Memory B cell (primary cell): ENCODE results near the gene SUSD3.
"Not testable (repeated sequence)": the region's sequence is repeated elsewhere in the genome, so short reads cannot be mapped to it uniquely, and the experiment has no call there.

ENCODE experiments used
- ATAC-seq: fragments of 150-1000 bp; cut with Tn5 transposase; 2 replicates; pipeline ENCODE4 v1.10.0; 2021; ENCODE audit warnings: low read depth, mild to moderate bottlenecking, moderate library complexity
- DNase-seq, 2 donors: peaks; one replicate each; pipeline ENCODE4 v3.0.0; 2022; ENCODE audit warnings: low spot score in 2 of 2
- H3K27ac Mint-ChIP-seq: one replicate; pipeline ENCODE4 v1.8.0; 2022; ENCODE audit warnings: mild to moderate bottlenecking, moderate library complexity, mixed read lengths
- H3K27me3 Mint-ChIP-seq: one replicate; pipeline ENCODE4 v1.8.0; 2022; ENCODE audit warnings: mixed read lengths
- H3K36me3 Mint-ChIP-seq: one replicate; pipeline ENCODE4 v1.8.0; 2022; ENCODE audit warnings: mild to moderate bottlenecking, mixed read lengths
- H3K4me1 Mint-ChIP-seq: one replicate; pipeline ENCODE4 v1.8.0; 2022; ENCODE audit warnings: mixed read lengths
- H3K4me3 Mint-ChIP-seq: one replicate; pipeline ENCODE4 v1.8.0; 2022; ENCODE audit warnings: mild to moderate bottlenecking, moderate library complexity, mixed read lengths
- H3K9me3 Mint-ChIP-seq: one replicate; pipeline ENCODE4 v1.8.0; 2022; ENCODE audit warnings: mixed read lengths

SUSD3 gene

DNA sequence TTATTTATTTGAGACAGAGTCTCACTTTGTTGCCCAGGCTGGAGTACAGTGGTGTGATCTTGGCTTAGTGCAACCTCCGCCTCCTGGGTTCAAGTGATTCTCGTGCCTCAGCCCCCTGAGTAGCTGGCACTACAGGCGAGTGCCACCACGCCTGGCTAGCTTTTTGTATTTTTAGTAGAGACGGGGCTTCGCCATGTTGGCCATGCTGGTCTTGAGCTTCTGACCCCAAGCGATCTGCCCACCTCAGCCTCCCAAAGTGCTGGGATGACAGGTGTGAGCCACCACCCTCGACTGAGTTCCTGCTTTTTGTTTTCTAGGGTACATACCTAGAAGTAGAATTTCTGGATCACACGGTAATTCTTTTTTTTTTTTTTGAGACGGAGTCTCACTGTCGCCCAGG is 42.6 kb downstream of the SUSD3 start:
- not testable (repeated sequence) for DNase-seq, H3K4me3 Mint-ChIP-seq, H3K27ac Mint-ChIP-seq, ATAC-seq, H3K9me3 Mint-ChIP-seq, H3K27me3 Mint-ChIP-seq
- Mint-ChIP-seq H3K4me1 (peaks cover 19% of the 10 kb centered on the region), H3K36me3 (peaks cover 16% of the 10 kb centered on the region)

DNA sequence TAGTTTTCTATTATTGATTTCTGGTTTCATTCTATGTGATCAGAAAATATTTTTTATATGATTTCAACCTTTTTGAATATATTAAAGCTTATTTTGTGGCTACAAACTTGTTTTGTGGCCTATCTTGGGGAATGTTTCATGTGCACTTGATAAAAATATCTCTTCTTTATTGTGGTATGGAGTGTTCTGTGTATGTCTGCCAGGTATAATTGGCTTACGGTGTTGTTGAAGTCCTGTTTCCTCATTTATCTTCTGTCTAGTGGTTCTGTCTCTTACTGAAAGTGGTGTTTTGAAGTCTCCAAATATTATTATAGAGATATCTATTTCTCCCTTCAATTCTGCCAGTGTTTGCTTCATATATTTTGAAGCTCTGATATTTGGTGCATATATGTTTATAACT is 47.1 kb downstream of the SUSD3 start:
- H3K4me3 Mint-ChIP-seq = peak overlapping the region; percentile 49
- no peak overlapping the region for H3K27ac Mint-ChIP-seq
- H3K36me3 Mint-ChIP-seq = peaks cover 21% of the 10 kb centered on the region
- peaks cover 3% of the 10 kb centered on the region for H3K9me3 Mint-ChIP-seq
- no peaks in the 10 kb centered on the region for H3K27me3 Mint-ChIP-seq
- ATAC-seq (no peak), DNase-seq (no peak)
- H3K4me1 Mint-ChIP-seq = peaks cover 10% of the 10 kb centered on the region

DNA sequence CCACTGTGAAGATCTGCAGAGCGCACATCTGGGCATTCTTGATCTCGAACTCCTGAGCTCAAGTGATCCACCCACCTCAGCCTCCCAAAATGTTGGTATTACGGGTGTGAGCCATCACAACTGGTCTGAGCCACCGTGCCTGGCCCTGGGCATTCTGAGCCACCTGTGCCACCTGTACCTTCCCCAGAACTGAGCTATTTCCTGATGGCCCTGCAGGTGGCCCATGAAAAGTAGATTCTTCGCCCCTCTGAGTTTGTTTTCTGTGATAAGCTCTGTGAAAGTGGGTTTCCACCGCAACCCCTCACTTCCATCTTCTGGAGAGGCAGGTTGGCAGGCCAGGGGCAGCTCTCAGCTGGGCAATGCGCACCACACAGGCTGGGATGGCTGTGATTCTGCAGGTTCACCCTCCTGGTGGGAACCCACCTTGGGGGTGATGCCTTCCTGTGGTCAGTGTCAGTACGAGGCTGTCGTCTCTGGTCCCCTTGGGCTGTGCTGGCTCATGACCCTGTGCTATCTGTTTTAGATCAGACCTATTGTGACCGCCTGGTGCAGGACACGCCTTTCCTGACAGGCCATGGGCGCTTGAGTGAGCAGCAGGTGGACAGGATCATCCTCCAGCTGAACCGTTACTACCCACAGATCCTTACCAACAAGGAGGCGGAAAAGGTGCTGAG is 48.8 kb downstream of the SUSD3 start:
- Mint-ChIP-seq H3K27me3 (no peaks in the 10 kb centered on the region), H3K36me3 (peaks cover 24% of the 10 kb centered on the region), H3K27ac (no peak overlapping the region), H3K4me1 (peaks cover 12% of the 10 kb centered on the region), H3K9me3 (peaks cover 3% of the 10 kb centered on the region), H3K4me3 (no peak overlapping the region)
- no peak for ATAC-seq
- no peak for DNase-seq

DNA sequence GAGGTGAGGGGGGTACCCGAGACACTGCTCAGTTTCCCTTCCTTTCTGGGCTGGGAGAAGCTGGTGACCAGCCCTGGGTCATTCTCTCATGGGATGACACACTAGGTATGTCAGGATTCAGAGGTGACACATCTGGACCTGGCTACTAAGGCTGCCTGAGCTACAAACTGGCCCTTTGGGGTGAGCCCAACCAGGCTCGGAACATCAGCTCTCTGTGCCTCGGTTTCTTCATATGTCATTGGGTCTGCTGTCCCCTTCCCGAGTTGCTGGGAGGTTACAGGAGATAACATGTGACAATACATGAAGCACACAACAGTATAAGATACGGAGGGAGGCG is 49.3 kb downstream of the SUSD3 start:
- ATAC-seq (no peak), DNase-seq (no peak)
- Mint-ChIP-seq H3K9me3 (peaks cover 3% of the 10 kb centered on the region), H3K27ac (no peak overlapping the region), H3K4me3 (no peak overlapping the region), H3K36me3 (peaks cover 24% of the 10 kb centered on the region), H3K27me3 (no peaks in the 10 kb centered on the region), H3K4me1 (peaks cover 12% of the 10 kb centered on the region)

DNA sequence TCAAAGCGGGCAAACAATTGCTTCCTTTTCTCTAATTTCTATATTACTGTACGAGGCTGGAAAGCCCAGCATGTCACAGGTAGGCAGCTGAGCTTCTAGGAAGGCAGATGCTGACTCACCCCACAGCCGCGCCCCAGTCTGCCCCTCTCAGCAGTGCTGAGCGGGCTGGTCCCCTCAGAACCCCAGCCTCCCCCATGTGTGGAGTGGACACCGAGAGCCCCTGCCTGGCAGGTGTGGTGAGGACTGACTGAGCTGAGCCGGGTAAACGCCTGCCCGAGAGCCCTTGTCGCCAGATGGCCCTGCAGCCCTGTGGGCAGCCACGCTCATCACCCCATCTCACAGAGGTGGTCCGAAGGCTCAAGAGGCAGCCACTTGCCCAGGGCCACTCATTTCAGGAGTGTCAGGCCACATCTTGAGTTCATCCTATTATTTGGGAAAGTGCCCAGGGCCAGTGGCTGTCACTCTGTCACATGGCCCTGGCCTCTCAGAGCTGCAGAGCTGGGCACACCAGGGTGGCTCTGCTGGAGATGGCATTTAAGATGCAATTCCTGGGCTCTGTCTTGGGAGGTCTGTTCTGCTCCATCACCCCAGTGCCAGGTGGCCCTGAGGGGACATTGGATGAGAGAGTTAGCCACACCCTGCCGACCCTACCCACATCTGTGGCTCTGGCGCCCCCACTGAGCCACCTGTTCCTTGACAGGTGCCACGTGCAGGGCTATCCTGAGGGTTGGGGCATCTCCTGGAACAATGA is 50.0 kb downstream of the SUSD3 start:
- Mint-ChIP-seq H3K27me3 (no peaks in the 10 kb centered on the region), H3K36me3 (peaks cover 22% of the 10 kb centered on the region), H3K4me1 (peaks cover 12% of the 10 kb centered on the region), H3K27ac (no peak overlapping the region), H3K9me3 (peaks cover 3% of the 10 kb centered on the region), H3K4me3 (no peak overlapping the region)
- DNase-seq = no peak
- peak; percentile 26 for ATAC-seq

DNA sequence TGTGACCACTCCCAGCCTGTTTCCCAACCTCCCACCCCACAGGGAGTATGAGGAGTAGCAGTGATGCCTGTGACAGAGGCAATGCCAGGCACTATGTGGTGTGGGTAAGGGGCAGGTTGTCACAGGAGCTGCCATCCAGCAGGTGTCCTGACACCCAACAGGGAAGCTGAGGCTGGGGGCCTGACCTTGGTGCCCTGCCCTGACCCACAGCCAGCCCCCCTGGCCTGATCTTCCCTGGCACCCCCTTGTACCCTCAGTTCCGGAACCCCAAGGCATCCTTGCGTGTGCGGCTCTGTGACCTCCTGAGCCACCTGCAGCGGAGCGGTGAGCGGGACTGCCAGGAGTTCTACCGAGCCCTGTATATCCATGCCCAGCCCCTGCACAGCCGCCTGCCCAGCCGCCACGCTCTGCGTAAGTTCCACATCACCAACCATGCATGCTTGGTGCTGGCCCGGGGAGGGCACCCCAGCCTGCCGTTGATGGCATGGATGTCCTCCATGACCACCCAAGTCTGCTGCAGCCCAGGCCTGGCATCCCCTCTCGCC is 51.9 kb downstream of the SUSD3 start:
- ATAC-seq = no peak
- DNase-seq = no peak
- peaks cover 11% of the 10 kb centered on the region for H3K36me3 Mint-ChIP-seq
- H3K4me3 Mint-ChIP-seq = no peak overlapping the region
- H3K27me3 Mint-ChIP-seq = no peaks in the 10 kb centered on the region
- H3K4me1 Mint-ChIP-seq = peaks cover 18% of the 10 kb centered on the region
- H3K27ac Mint-ChIP-seq = no peak overlapping the region
- peaks cover 2% of the 10 kb centered on the region for H3K9me3 Mint-ChIP-seq

DNA sequence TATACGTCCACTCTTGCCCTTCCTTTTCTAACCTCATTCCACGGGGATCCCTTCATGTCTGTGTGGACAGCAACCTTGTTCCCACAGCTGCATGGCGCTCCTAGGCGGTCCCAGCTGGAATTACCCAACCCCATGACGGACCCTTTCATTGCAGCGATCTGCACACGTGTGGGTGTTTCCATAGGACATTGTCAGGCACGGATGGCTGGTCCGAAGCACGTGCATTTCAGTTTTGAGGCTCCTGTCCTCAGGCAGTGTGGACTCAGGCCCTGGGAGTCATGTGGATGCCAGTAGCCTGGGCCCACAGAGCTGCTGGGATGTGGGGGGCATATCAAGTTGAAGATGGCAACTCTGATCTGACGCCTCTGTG is 52.5 kb downstream of the SUSD3 start:
- no peak for DNase-seq
- H3K27me3 Mint-ChIP-seq = no peaks in the 10 kb centered on the region

DNA sequence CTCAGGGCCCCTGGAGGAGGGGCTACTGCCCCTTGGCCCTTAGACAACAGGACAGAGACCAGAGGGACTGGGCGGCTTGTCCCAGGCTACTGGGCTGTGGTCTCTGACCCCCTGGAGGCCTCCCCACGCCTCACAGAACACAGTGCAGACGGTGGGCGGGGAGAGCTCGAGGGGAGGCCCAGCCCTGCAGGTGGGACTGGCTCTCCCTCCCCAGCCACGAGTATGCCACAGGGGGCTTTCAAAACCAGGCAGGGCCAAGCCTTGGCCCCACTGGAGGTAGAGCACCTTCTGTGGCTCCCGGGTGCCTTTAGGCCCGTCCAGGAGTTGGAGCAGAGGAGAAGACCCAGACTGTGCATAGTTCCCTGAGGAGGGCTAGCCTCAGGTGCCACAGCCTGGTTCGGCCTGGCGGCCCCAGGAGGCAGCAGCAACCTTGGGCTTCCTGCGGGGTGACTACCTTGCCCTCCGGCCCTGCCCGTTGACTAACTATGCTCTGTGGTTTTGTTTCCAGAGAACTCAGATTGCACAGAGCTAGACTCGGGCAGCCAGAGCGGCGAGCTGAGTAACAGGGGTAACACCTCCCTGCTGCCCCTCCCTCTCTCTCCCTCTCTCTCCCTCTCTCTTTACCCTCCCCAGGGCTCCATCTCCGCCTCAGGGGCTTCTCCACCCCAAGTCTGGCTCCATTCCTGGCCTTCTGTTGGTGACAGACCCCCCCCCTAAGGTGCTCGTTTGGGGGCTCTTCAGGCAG is 53.0 kb downstream of the SUSD3 start:
- Mint-ChIP-seq H3K4me1 (peaks cover 16% of the 10 kb centered on the region), H3K27me3 (no peaks in the 10 kb centered on the region), H3K36me3 (peaks cover 10% of the 10 kb centered on the region), H3K27ac (no peak overlapping the region), H3K9me3 (no peaks in the 10 kb centered on the region), H3K4me3 (no peak overlapping the region)
- DNase-seq = no peak
- ATAC-seq = no peak

More for the DNA sequence above, 52.5 kb downstream of the SUSD3 start:
- Mint-ChIP-seq H3K36me3 (peaks cover 10% of the 10 kb centered on the region), H3K9me3 (no peaks in the 10 kb centered on the region), H3K4me1 (peaks cover 16% of the 10 kb centered on the region), H3K27ac (no peak overlapping the region), H3K4me3 (no peak overlapping the region)
- ATAC-seq = no peak

DNA sequence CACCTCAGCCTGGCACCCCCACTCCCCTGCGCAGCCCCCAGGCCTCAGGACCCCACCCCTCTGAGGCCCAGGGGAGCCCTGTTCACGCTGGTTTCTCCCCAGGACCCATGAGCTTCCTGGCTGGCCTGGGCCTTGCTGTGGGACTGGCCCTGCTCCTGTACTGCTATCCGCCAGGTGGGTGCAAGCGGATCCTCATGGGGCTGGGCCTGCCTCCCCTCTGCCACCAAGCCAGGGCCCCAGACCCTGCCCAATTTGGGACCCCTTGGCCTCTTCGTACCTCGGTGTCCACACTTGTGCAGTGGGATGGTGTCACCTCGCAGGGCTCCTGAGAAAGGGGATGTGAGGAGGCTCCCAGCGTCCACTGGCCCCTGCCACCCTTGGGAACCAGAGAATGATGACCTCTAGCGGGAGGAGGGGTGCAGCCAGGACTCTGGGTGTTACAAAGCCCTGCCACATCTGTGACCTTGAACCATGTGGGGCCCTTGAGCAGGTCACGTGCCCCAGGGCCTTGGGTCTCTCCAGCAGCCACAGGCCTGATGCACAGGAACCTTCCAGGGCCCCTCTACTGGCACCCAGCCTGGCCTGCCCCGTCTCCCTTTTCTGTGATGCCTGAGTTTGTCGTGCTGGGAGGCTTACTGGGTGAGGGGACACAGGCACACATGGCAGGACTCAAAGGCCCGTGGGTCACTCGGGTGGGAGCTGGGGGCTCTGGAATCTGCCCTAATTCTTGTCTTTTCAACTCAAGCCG is 53.8 kb downstream of the SUSD3 start:
- Mint-ChIP-seq H3K4me1 (peaks cover 16% of the 10 kb centered on the region), H3K36me3 (peaks cover 10% of the 10 kb centered on the region), H3K27ac (no peak overlapping the region), H3K4me3 (no peak overlapping the region), H3K9me3 (no peaks in the 10 kb centered on the region), H3K27me3 (no peaks in the 10 kb centered on the region)
- DNase-seq (no peak), ATAC-seq (no peak)

DNA sequence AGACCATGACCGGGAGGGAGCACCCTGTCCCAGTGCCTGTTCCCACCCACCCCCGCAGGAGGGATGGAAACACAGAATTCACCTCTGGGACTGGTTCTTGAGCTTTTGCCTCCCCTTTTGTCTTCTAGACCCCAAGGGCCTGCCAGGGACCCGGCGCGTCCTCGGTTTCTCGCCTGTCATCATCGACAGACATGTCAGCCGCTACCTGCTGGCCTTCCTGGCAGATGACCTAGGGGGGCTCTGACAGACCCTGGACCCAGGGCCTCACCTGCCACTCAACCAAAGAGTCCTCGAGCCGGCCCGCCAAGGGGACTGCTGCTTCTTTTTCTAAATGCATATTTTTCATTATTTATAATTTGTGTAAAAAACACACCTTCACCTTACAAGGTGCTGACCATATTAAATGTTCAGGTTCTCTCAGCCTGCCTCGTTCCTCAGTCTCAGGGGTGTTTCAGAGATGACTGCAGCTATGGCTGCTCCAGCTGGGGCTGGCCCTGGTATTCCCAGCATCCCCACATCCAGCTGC is 54.4 kb downstream of the SUSD3 start:
- H3K27me3 Mint-ChIP-seq = no peaks in the 10 kb centered on the region
- no peak for ATAC-seq
- H3K4me3 Mint-ChIP-seq = no peak overlapping the region
- DNase-seq = no peak
- H3K27ac Mint-ChIP-seq = no peak overlapping the region
- peaks cover 8% of the 10 kb centered on the region for H3K36me3 Mint-ChIP-seq
- H3K9me3 Mint-ChIP-seq = no peaks in the 10 kb centered on the region
- H3K4me1 Mint-ChIP-seq = peaks cover 14% of the 10 kb centered on the region

DNA sequence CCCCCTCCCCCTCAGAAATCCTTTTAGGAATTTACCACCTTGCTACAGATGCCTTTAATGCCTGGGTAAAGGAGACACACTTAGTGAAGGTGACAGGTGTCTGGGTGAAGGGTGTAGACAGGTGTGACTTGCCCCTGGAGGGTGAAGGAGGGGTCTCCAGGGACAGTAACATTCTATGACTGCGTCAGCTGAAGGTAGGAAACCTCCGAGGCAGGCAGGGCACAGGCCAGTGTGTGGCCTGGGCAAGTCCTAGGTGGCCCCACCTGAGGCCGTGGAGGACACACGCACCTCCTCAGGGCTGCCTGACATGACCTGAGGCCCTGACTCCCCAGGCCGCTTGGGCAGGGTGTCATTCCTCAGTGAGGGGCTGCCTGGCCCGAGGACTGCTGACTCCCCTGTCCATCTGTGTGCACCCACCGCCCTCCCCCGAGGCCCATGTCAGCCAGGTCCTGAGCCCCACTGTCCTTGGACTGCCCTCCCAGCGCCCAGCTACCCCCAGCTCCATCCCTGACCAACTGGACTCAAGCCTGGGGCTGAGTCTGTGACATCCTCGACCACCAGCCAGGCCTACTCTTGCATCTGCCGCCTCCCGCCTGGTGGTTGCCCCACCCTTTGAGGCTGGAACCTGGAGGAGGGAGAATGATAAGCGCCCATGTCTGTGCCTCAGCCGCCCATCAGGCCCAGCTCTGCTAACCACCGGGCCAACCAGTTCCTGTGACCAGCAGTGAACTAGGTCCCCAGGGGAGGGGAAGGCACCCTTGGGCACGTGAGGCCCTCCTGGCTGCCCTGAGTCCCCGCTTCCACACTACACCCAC is 55.9 kb downstream of the SUSD3 start:
- H3K4me3 Mint-ChIP-seq = no peak overlapping the region
- no peak for DNase-seq
- no peak for ATAC-seq

DNA sequence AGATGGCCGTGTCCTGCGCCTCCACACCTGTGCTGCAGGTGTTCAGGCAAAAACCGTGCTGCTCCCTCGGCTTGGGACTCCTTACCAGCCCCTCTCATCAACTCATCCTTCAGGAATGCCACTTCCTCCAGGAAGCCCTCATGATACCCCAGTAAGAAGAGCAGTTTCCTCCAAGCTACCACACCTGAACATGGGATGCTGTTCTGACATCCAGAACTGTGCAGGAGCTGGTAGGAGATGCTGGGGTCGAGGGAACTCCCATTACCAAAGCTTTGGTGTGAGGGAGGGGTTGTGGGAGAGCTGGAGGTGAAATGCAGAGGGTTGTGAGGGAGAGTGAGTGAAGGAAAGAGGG is 56.5 kb downstream of the SUSD3 start:
- H3K4me1 Mint-ChIP-seq = peaks cover 21% of the 10 kb centered on the region
- H3K4me3 Mint-ChIP-seq = no peak overlapping the region
- DNase-seq = no peak
- H3K36me3 Mint-ChIP-seq = peaks cover 4% of the 10 kb centered on the region
- no peak for ATAC-seq
- peak overlapping the region; percentile 11 for H3K27ac Mint-ChIP-seq
- no peaks in the 10 kb centered on the region for H3K27me3 Mint-ChIP-seq
- no peaks in the 10 kb centered on the region for H3K9me3 Mint-ChIP-seq

More for the DNA sequence above, 55.9 kb downstream of the SUSD3 start:
- H3K27me3 Mint-ChIP-seq = no peaks in the 10 kb centered on the region
- H3K27ac Mint-ChIP-seq = peak overlapping the region; percentile 11
- H3K36me3 Mint-ChIP-seq = peaks cover 4% of the 10 kb centered on the region
- H3K4me1 Mint-ChIP-seq = peaks cover 15% of the 10 kb centered on the region
- no peaks in the 10 kb centered on the region for H3K9me3 Mint-ChIP-seq

DNA sequence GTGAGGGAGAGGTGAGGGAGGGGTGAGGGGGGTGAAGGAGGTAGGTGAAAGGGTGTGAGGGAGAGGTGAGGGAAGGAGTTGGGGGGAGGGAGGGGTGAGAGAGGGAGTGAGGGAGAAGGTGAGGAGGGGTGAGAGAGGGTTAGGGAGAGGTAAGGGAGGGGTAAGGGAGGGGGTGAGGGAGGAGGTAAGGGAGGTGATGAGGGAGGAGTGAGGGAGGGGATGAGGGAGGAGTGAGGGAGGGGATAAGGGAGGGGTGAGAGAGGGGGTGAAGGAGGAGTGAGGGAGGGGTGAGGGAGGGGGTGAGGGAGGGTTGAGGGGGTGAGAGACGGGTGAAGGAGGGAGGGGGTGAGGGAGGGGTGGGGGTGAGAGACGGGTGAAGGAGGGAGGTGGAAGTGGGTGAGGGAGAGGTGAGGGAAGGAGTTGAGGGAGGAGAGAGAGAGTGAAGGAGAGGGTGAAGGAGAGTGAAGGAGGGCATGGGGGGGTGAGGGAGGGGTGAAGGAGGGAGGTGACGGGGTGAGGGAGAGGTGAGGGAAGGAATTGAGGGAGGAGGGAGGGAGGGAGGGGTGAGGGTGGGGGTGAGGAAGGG is 57.1 kb downstream of the SUSD3 start:
- H3K36me3 Mint-ChIP-seq = peaks cover 4% of the 10 kb centered on the region
- H3K4me1 Mint-ChIP-seq = peaks cover 27% of the 10 kb centered on the region
- H3K9me3 Mint-ChIP-seq = no peaks in the 10 kb centered on the region
- no peak overlapping the region for H3K4me3 Mint-ChIP-seq
- no peaks in the 10 kb centered on the region for H3K27me3 Mint-ChIP-seq
- no peak for ATAC-seq
- DNase-seq = no peak
- no peak overlapping the region for H3K27ac Mint-ChIP-seq
